Mammary epithelial cell (primary cell): ENCODE measurements around the gene MROH7.

Source experiments
- EZH2 ChIP-seq: IDR thresholded peaks from 2 replicates; pipeline ENCODE4 v1.6.1; 2012; ENCODE audit warnings: low read length, inconsistent platforms, borderline replicate concordance
- TF ChIP-seq, protein P1 (sequence below), 2 donors: IDR thresholded peaks in 1 of 2; conservative IDR thresholded peaks in 1 of 2; 2 replicates each; pipeline ENCODE4 v1.5.1; 2011 to 2012; ENCODE audit warnings: inconsistent platforms in 2 of 2, low read length in 2 of 2, mild to moderate bottlenecking in 2 of 2, control low read depth in 1 of 2, low read depth in 1 of 2; ENCODE audit not compliant: insufficient read depth in 1 of 2; ENCODE audit errors: extremely low read depth in 1 of 2

DNA sequence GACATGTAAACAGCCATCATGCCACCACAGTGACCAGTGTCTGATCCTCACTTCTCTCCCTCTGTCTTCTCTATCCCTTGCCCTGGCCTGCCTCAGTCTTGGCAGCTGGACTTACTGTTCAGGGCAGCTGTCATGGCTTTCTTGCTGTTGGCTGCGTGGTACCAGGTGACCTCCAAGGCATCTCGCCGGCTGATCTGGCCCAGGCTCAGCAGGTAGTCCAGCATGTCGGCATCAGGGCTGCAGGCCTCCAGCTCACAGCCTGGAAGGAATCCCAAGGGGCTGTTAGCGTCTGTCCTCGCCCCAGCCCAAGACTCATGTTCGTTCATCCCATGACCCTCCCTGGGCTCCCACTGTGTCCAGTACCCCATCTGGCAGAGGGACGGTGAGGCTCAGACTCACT, 21.8 kb upstream of the MROH7 start:
- TF ChIP-seq, protein P1, sequence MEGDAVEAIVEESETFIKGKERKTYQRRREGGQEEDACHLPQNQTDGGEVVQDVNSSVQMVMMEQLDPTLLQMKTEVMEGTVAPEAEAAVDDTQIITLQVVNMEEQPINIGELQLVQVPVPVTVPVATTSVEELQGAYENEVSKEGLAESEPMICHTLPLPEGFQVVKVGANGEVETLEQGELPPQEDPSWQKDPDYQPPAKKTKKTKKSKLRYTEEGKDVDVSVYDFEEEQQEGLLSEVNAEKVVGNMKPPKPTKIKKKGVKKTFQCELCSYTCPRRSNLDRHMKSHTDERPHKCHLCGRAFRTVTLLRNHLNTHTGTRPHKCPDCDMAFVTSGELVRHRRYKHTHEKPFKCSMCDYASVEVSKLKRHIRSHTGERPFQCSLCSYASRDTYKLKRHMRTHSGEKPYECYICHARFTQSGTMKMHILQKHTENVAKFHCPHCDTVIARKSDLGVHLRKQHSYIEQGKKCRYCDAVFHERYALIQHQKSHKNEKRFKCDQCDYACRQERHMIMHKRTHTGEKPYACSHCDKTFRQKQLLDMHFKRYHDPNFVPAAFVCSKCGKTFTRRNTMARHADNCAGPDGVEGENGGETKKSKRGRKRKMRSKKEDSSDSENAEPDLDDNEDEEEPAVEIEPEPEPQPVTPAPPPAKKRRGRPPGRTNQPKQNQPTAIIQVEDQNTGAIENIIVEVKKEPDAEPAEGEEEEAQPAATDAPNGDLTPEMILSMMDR (conservative IDR thresholded peaks at IDR 0.05 in 1 of 2, IDR thresholded peaks at IDR 0.05 in 1 of 2; ENCODE audit: extremely low read depth in 1 of 2, insufficient read depth in 1 of 2, low read depth in 1 of 2, low read length in 2 of 2) = no peak
- no peak for TF ChIP-seq EZH2
